Panc1 (cell line): Measurements from ENCODE around the gene DCTN1. TPM values are rescaled to one million over a fixed set of nuclear protein-coding genes. Genes with fewer than 3 reads are reported as not detected.

ENCODE experiments used
- ATAC-seq: fragments of 200-7000 bp; cut with Tn5 transposase; 2 replicates; pipeline ENCODE4 v1.9.1; 2020; ENCODE audit warnings: mild to moderate bottlenecking, moderate library complexity
- BruUV-seq: library from RNA; stranded (reverse); fragments of 400-500 nt; replicated peaks from 2 replicates; lab custom pipeline; 2021; lab: Mats Ljungman, UMichigan
- CTCF ChIA-PET: fragments of 300-600 bp; sonication (Branson Sonifier 250); formaldehyde crosslinking; loops from one replicate; lab custom pipeline; 2022; ENCODE audit warnings: antibody characterized with exemption; lab: Charles Lee
- POLR2A ChIA-PET: fragments of 300-600 bp; sonication (Branson Sonifier 250); formaldehyde crosslinking; loops from one replicate; lab custom pipeline; 2022; ENCODE audit warnings: antibody characterized with exemption; lab: Charles Lee
- DNase-seq: peaks from one replicate; pipeline ENCODE4 v3.0.0-alpha.2; 2010; ENCODE audit warnings: low read depth, low spot score
- H3K27ac ChIP-seq: 2 replicates; pipeline ENCODE4 v1.5.1; 2011; ENCODE audit warnings: mild to moderate bottlenecking, low read length, inconsistent platforms
- H3K27me3 ChIP-seq: fragments of 200-500 bp; sonication (Bioruptor generic); 2 replicates; pipeline ENCODE4 v1.6.0; 2014; ENCODE audit warnings: low read length, inconsistent platforms; ENCODE audit not compliant: control insufficient read depth, insufficient read depth
- H3K36me3 ChIP-seq: fragments of 200-500 bp; sonication (Bioruptor generic); 2 replicates; pipeline ENCODE4 v1.5.1; 2014; ENCODE audit warnings: inconsistent platforms, mild to moderate bottlenecking, low read length, moderate library complexity; ENCODE audit not compliant: control insufficient read depth, insufficient read depth
- H3K4me1 ChIP-seq: 2 replicates; pipeline ENCODE4 v1.5.1; 2011; ENCODE audit warnings: inconsistent platforms, mild to moderate bottlenecking, low read length, moderate library complexity; ENCODE audit not compliant: control insufficient read depth, insufficient read depth
- H3K4me3 ChIP-seq, 2 experiments: 2 replicates each; pipeline ENCODE4 v1.5.1; 2011 to 2012; ENCODE audit warnings: low read depth in 2 of 2, low read length in 2 of 2, mild to moderate bottlenecking in 2 of 2, inconsistent platforms in 1 of 2, moderate library complexity in 1 of 2
- H3K9me3 ChIP-seq: fragments of 200-500 bp; sonication (Bioruptor generic); 2 replicates; pipeline ENCODE4 v1.5.1; 2014; ENCODE audit warnings: low read depth, mild to moderate bottlenecking, inconsistent platforms, low read length, moderate library complexity; ENCODE audit not compliant: control insufficient read depth, insufficient read depth
- POLR2AphosphoS5 ChIP-seq: IDR thresholded peaks from 2 replicates; pipeline ENCODE4 v1.6.1; 2012; ENCODE audit warnings: mild to moderate bottlenecking, low read depth, low read length, moderate library complexity
- SIN3A ChIP-seq: IDR thresholded peaks from 2 replicates; pipeline ENCODE4 v1.6.1; 2012; ENCODE audit warnings: low read depth, mild to moderate bottlenecking, low read length, moderate library complexity, borderline replicate concordance; ENCODE audit not compliant: insufficient read depth
- TCF7L2 ChIP-seq: IDR thresholded peaks from 2 replicates; pipeline ENCODE4 v1.6.1; 2011; ENCODE audit warnings: mild to moderate bottlenecking, low read depth, low read length, inconsistent platforms
- in situ Hi-C: cut with HindIII; loops from 2 replicates; pipeline ENCODE4 v1.10.0; 2016; ENCODE audit warnings: low sequenced_read_pairs, low pct_unique_long_range_greater_than_20kb
- intact Hi-C: fragments of 100-400 bp; cut with micrococcal nuclease; formaldehyde crosslinking; loops from one replicate; pipeline ENCODE4 v1.10.0; 2022; ENCODE audit not compliant: unreplicated experiment
- total RNA-seq: library from RNA; stranded (reverse); gene quantifications from one replicate; pipeline ENCODE4 v1.2.1, GENCODE V29; 2021; ENCODE audit not compliant: unreplicated experiment
- TF ChIP-seq, protein P1 (sequence below): fragments of 450-650 bp; IDR thresholded peaks from 2 replicates; pipeline ENCODE4 v1.5.1; 2017; ENCODE audit warnings: mild to moderate bottlenecking
- TF ChIP-seq, protein P2 (sequence below), 2 experiments: IDR thresholded peaks; 2 replicates each; pipeline ENCODE4 v1.6.1; 2011 to 2012; ENCODE audit warnings: low read depth in 2 of 2, control low read depth in 1 of 2, low read length in 1 of 2, mild to moderate bottlenecking in 1 of 2, moderate library complexity in 1 of 2; ENCODE audit not compliant: insufficient read depth in 1 of 2

DCTN1 gene
- total RNA-seq, 1 experiment from 2014 or later: 190 TPM

DNA sequence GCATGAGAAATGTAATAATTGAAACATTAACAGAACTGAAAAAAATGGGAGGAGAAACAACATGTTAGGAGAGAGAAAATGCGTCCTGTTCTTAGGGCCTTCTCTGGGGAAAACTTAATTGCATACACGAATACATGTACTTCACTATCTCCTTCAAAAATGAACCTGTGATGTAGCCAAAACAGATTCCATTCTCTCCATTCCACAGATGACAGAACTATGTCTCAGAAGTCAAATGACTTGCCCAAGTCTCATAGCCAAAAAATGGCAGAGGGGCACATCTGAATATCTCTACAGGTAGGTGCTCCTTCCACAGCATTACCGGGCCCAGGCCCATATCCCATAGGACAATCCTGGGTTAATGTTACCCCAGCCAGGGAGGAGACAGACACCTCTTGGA is 3.9 kb upstream of the DCTN1 start:
- ATAC-seq (no peak), DNase-seq (no peak)
- Histone ChIP-seq H3K4me3 (no peak overlapping the region), H3K9me3 (no peaks in the 10 kb centered on the region), H3K4me1 (peaks cover 6% of the 10 kb centered on the region; the same call in 1 of the 2 replicates), H3K27me3 (no peaks in the 10 kb centered on the region), H3K36me3 (peaks cover 2% of the 10 kb centered on the region; the same call in 1 of the 2 replicates), H3K27ac (no peak overlapping the region)
- ChIA-PET POLR2A (no interaction called here), CTCF (no interaction called here)
- TF ChIP-seq, protein P1, sequence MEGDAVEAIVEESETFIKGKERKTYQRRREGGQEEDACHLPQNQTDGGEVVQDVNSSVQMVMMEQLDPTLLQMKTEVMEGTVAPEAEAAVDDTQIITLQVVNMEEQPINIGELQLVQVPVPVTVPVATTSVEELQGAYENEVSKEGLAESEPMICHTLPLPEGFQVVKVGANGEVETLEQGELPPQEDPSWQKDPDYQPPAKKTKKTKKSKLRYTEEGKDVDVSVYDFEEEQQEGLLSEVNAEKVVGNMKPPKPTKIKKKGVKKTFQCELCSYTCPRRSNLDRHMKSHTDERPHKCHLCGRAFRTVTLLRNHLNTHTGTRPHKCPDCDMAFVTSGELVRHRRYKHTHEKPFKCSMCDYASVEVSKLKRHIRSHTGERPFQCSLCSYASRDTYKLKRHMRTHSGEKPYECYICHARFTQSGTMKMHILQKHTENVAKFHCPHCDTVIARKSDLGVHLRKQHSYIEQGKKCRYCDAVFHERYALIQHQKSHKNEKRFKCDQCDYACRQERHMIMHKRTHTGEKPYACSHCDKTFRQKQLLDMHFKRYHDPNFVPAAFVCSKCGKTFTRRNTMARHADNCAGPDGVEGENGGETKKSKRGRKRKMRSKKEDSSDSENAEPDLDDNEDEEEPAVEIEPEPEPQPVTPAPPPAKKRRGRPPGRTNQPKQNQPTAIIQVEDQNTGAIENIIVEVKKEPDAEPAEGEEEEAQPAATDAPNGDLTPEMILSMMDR: no peak
- TF ChIP-seq TCF7L2: no peak
- TF ChIP-seq, protein P2, sequence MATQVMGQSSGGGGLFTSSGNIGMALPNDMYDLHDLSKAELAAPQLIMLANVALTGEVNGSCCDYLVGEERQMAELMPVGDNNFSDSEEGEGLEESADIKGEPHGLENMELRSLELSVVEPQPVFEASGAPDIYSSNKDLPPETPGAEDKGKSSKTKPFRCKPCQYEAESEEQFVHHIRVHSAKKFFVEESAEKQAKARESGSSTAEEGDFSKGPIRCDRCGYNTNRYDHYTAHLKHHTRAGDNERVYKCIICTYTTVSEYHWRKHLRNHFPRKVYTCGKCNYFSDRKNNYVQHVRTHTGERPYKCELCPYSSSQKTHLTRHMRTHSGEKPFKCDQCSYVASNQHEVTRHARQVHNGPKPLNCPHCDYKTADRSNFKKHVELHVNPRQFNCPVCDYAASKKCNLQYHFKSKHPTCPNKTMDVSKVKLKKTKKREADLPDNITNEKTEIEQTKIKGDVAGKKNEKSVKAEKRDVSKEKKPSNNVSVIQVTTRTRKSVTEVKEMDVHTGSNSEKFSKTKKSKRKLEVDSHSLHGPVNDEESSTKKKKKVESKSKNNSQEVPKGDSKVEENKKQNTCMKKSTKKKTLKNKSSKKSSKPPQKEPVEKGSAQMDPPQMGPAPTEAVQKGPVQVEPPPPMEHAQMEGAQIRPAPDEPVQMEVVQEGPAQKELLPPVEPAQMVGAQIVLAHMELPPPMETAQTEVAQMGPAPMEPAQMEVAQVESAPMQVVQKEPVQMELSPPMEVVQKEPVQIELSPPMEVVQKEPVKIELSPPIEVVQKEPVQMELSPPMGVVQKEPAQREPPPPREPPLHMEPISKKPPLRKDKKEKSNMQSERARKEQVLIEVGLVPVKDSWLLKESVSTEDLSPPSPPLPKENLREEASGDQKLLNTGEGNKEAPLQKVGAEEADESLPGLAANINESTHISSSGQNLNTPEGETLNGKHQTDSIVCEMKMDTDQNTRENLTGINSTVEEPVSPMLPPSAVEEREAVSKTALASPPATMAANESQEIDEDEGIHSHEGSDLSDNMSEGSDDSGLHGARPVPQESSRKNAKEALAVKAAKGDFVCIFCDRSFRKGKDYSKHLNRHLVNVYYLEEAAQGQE (IDR thresholded peaks at IDR 0.05; ENCODE audit: insufficient read depth in 1 of 2, low read depth in 2 of 2, low read length in 1 of 2): no peak
- no peak for TF ChIP-seq SIN3A
- no peak for TF ChIP-seq POLR2AphosphoS5
- in situ Hi-C loops: no loop called here
- intact Hi-C loops: no loop called here
- no TSS peak for BruUV-seq

DNA sequence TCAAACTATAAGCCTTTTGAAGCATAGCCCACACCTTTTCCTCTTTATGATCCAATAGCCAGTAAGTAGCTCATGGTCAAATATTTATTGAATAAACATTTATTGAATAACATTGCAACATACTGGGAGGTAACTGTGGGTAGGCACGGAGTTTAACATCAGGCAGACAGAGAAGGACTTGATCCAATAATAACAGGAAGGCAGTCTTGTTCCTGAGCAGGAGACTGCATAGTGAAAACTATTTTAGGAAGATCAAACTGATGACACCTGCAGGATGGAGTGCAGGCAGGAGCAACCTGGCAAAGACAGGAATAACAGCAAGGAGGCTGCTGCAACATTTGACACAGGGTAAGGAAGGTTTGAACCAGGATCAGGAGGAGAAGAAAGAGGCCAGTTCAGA is 3.1 kb upstream of the DCTN1 start:
- Histone ChIP-seq H3K36me3 (peaks cover 2% of the 10 kb centered on the region; the same call in 1 of the 2 replicates), H3K4me1 (peaks cover 6% of the 10 kb centered on the region; the same call in 1 of the 2 replicates), H3K4me3 (no peak overlapping the region), H3K27me3 (no peaks in the 10 kb centered on the region), H3K27ac (no peak overlapping the region), H3K9me3 (no peaks in the 10 kb centered on the region)
- ATAC-seq: no peak
- intact Hi-C loops (no loop called here), in situ Hi-C loops (no loop called here)
- CTCF ChIA-PET: no interaction called here
- no TSS peak for BruUV-seq
- POLR2A ChIA-PET: no interaction called here
- no peak for DNase-seq
- TF ChIP-seq, protein P2 (IDR thresholded peaks at IDR 0.05; ENCODE audit: insufficient read depth in 1 of 2, low read depth in 2 of 2, low read length in 1 of 2): no peak
- TF ChIP-seq, protein P1: no peak
- TF ChIP-seq SIN3A: no peak
- no peak for TF ChIP-seq POLR2AphosphoS5
- TF ChIP-seq TCF7L2: no peak
